Upper lobe of right lung (tissue), 1 donor: Measurements from ENCODE around the gene DRAP1. TPM values are rescaled to one million over a fixed set of nuclear protein-coding genes. Genes with fewer than 3 reads are reported as not detected.

Source experiments
- ATAC-seq: fragments of 200-7000 bp; cut with Tn5 transposase; one replicate; pipeline ENCODE4 v1.9.1; 2020; ENCODE audit warnings: mild to moderate bottlenecking, moderate library complexity
- DNase-seq: peaks from one replicate; pipeline ENCODE4 v3.0.0-alpha.2; 2020
- H3K27ac ChIP-seq: fragments of 200-600 bp; one replicate; pipeline ENCODE4 v1.8.0; 2022
- H3K27me3 ChIP-seq: fragments of 200-600 bp; one replicate; pipeline ENCODE4 v1.8.0; 2022; ENCODE audit warnings: mild to moderate bottlenecking
- H3K36me3 ChIP-seq: fragments of 200-600 bp; one replicate; pipeline ENCODE4 v1.8.0; 2022
- H3K4me1 ChIP-seq: fragments of 200-600 bp; one replicate; pipeline ENCODE4 v1.8.0; 2022
- H3K4me3 ChIP-seq: fragments of 200-600 bp; one replicate; pipeline ENCODE4 v1.8.0; 2022; ENCODE audit warnings: mild to moderate bottlenecking
- H3K9me3 ChIP-seq: fragments of 200-600 bp; one replicate; pipeline ENCODE4 v1.8.0; 2022
- intact Hi-C: fragments of 100-400 bp; cut with DNase I; formaldehyde crosslinking; loops from one replicate; pipeline ENCODE4 v1.11.0; 2022
- total RNA-seq: library from RNA; stranded (reverse); fragmentation: NEBNext Ultra II Directional; extraction: Animal tissue kit (Norgen Biotek cat#: 25700); gene quantifications from one replicate; pipeline ENCODE4 v1.2.1, GENCODE V29; 2021
- TF ChIP-seq, protein P1 (sequence below): fragments of 200-600 bp; IDR thresholded peaks from one replicate; pipeline ENCODE4 v1.8.0; 2022; ENCODE audit warnings: antibody characterized with exemption
- donor health status: DM: no; HTN: yes; CAD: no; lungs with severe emphysema.

Gene DRAP1
- total RNA-seq, 1 donor from 2014 or later, result 62.8 TPM

DNA sequence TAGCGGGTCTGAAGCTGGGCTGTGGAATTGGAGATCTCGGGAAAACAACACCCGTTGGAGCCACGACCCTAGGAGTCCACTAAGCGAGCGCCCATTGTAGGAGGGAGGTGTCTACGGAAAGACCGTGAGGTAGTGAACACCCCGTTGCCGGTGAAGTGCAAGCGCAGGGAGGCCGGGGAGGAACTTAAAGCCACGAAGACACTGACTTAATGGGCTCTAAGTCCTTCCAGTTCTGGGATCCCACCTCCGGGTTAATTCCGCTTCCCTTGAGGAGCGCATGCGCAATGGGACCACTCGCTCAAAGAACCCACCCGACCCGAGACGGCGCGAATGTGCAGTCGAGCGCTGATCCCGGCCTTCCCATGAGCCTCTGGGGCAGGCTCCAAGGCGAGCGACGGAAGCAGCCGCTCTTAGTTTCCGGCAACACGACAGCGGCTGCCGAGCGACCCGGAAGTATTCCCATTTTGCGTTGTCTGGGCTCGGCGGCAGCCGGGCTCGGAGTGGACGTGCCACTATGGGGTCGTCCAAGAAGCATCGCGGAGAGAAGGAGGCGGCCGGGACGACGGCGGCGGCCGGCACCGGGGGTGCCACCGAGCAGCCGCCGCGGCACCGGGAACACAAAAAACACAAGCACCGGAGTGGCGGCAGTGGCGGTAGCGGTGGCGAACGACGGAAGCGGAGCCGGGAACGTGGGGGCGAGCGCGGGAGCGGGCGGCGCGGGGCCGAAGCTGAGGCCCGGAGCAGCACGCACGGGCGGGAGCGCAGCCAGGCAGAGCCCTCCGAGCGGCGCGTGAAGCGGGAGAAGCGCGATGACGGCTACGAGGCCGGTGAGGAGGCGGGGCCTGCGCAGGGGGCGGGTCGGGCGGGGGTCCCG lies 42.3 kb downstream of the DRAP1 start, which contains the start of gene SART1:
SART1 (plus strand) TSS at position 468 of the 874 bp plus-strand sequence; CDS start at position 515, 47 bp downstream.
- Histone ChIP-seq H3K36me3 (peaks cover 21% of the 10 kb centered on the region), H3K4me3 (peak within 1 kb of the TSS; percentile 99), H3K4me1 (peaks cover 17% of the 10 kb centered on the region), H3K27me3 (no peaks in the 10 kb centered on the region), H3K27ac (peak within 1 kb of the TSS; percentile 96), H3K9me3 (no peaks in the 10 kb centered on the region)
- ATAC-seq, result peak; percentile 98
- DNase-seq, result peak; percentile 98
- intact Hi-C loops, result no loop called here
- TF ChIP-seq, protein P1, sequence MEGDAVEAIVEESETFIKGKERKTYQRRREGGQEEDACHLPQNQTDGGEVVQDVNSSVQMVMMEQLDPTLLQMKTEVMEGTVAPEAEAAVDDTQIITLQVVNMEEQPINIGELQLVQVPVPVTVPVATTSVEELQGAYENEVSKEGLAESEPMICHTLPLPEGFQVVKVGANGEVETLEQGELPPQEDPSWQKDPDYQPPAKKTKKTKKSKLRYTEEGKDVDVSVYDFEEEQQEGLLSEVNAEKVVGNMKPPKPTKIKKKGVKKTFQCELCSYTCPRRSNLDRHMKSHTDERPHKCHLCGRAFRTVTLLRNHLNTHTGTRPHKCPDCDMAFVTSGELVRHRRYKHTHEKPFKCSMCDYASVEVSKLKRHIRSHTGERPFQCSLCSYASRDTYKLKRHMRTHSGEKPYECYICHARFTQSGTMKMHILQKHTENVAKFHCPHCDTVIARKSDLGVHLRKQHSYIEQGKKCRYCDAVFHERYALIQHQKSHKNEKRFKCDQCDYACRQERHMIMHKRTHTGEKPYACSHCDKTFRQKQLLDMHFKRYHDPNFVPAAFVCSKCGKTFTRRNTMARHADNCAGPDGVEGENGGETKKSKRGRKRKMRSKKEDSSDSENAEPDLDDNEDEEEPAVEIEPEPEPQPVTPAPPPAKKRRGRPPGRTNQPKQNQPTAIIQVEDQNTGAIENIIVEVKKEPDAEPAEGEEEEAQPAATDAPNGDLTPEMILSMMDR, result no peak

- DNase-seq, result no peak
- peak overlapping the region; percentile 99 for H3K4me3 ChIP-seq
- H3K4me1 ChIP-seq, result peaks cover 17% of the 10 kb centered on the region
- intact Hi-C loops, result no loop called here
- TF ChIP-seq, protein P1, result no peak
- no peaks in the 10 kb centered on the region for H3K27me3 ChIP-seq
- peak overlapping the region; percentile 96 for H3K27ac ChIP-seq
- ATAC-seq, result no peak
- H3K36me3 ChIP-seq, result peaks cover 27% of the 10 kb centered on the region
- no peaks in the 10 kb centered on the region for H3K9me3 ChIP-seq
Observed at GRCh38 chr11:65962141-65962564, 42.9 kb downstream of the DRAP1 start.

GRCh38 chr11:65964906-65965305 lies 45.7 kb downstream of the DRAP1 start:
- no peak overlapping the region for H3K27ac ChIP-seq
- TF ChIP-seq, protein P1, result no peak
- peaks cover 54% of the 10 kb centered on the region for H3K36me3 ChIP-seq
- no peak overlapping the region for H3K4me3 ChIP-seq
- H3K4me1 ChIP-seq, result peaks cover 24% of the 10 kb centered on the region
- no peaks in the 10 kb centered on the region for H3K9me3 ChIP-seq
- intact Hi-C loops, result no loop called here
- ATAC-seq, result no peak
- DNase-seq, result no peak
- no peaks in the 10 kb centered on the region for H3K27me3 ChIP-seq

DNA sequence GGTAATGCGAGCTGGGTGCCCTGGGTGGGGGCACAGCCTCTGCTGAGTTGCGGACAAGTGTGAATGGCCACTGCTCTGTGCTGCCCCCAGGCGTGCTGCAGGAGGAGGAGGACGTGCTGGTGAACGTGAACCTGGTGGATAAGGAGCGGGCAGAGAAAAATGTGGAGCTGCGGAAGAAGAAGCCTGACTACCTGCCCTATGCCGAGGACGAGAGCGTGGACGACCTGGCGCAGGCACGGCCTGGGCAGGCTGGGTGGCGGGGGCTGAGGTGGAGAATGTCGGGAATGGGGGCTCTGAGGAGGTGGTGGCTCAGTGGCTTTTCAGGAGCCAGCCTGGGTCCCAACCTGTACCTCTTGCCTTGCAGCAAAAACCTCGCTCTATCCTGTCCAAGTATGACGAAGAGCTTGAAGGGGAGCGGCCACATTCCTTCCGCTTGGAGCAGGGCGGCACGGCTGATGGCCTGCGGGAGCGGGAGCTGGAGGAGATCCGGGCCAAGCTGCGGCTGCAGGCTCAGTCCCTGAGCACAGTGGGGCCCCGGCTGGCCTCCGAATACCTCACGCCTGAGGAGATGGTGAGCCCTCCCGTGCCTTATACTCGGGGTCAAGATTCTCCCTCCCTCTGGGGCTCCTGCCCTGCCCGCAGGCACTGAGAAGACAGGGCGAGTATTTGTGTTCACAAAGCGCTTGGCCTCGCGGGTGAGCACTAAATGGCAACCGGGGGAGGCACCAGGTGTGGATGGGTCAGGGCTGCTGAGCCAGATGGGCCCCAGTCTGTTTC lies 46.9 kb downstream of the DRAP1 start:
- H3K27ac ChIP-seq, result no peak overlapping the region
- no peaks in the 10 kb centered on the region for H3K27me3 ChIP-seq
- DNase-seq (no peak), ATAC-seq (no peak)
- H3K4me1 ChIP-seq, result peaks cover 30% of the 10 kb centered on the region
- intact Hi-C loops, result no loop called here
- no peak overlapping the region for H3K4me3 ChIP-seq
- TF ChIP-seq, protein P1, result no peak
- H3K9me3 ChIP-seq, result no peaks in the 10 kb centered on the region
- peaks cover 59% of the 10 kb centered on the region for H3K36me3 ChIP-seq

DNA sequence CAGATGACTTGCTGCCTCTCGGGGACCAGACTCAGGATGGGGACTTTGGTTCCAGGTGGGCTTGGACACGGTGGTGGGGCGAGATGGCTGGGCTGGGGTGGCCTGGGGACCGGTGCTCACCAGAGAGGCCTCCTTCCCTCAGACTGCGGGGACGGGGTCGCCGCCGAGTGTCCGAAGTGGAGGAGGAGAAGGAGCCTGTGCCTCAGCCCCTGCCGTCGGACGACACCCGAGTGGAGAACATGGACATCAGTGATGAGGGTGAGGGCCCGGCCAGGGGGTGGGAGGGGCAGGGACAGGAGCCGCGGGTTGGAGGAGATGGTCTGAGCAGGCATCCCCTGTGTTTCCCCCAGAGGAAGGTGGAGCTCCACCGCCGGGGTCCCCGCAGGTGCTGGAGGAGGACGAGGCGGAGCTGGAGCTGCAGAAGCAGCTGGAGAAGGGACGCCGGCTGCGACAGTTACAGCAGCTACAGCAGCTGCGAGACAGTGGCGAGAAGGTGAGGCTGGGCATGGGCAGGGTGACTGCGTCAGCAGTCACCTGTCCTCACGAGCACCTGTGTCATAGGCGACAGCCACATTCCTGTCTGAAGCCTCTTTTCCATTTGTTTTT lies 48.2 kb downstream of the DRAP1 start:
- DNase-seq (no peak), ATAC-seq (no peak)
- H3K27me3 ChIP-seq, result no peaks in the 10 kb centered on the region
- no peak overlapping the region for H3K4me3 ChIP-seq
- intact Hi-C loops, result no loop called here
- peaks cover 29% of the 10 kb centered on the region for H3K4me1 ChIP-seq
- H3K9me3 ChIP-seq, result no peaks in the 10 kb centered on the region
- TF ChIP-seq, protein P1, result no peak
- H3K36me3 ChIP-seq, result peaks cover 68% of the 10 kb centered on the region
- H3K27ac ChIP-seq, result no peak overlapping the region
